ACC112 (cell line): ENCODE data around the gene CCNL2.
"Not testable (repeated sequence)": the region's sequence is repeated elsewhere in the genome, so short reads cannot be mapped to it uniquely, and the experiment has no call there.

Source experiments
- H2AFZ ChIP-seq: fragments of 200-600 bp; sonication (generic); one replicate; pipeline ENCODE4 v1.6.0; 2017; ENCODE audit warnings: antibody characterized with exemption, low read length; ENCODE audit not compliant: unreplicated experiment
- H3K27ac ChIP-seq: fragments of 200-600 bp; sonication (generic); 2 replicates; pipeline ENCODE4 v1.5.1; 2014; ENCODE audit warnings: low read depth, mild to moderate bottlenecking, antibody characterized with exemption, low read length, moderate library complexity
- H3K27me3 ChIP-seq: fragments of 200-600 bp; sonication (generic); 2 replicates; pipeline ENCODE4 v1.6.1; 2014; ENCODE audit warnings: mild to moderate bottlenecking, antibody characterized with exemption, low read length, moderate library complexity, mixed read lengths; ENCODE audit not compliant: insufficient read depth
- H3K36me3 ChIP-seq: fragments of 200-600 bp; sonication (generic); 2 replicates; pipeline ENCODE4 v1.6.1; 2016; ENCODE audit warnings: mild to moderate bottlenecking, antibody characterized with exemption, low read length, moderate library complexity, mixed read lengths; ENCODE audit not compliant: insufficient read depth
- H3K4me1 ChIP-seq: fragments of 200-600 bp; sonication (generic); one replicate; pipeline ENCODE4 v1.6.1; 2016; ENCODE audit warnings: low read length, mixed read lengths; ENCODE audit not compliant: insufficient read depth, unreplicated experiment, control insufficient read depth
- H3K4me3 ChIP-seq: fragments of 200-600 bp; sonication (generic); 2 replicates; pipeline ENCODE4 v1.5.1; 2014; ENCODE audit warnings: mild to moderate bottlenecking, low read depth, low read length
- H3K79me2 ChIP-seq: fragments of 200-600 bp; sonication (generic); one replicate; pipeline ENCODE4 v1.6.0; 2016; ENCODE audit warnings: low read length; ENCODE audit not compliant: control insufficient read depth, unreplicated experiment, insufficient read depth

Gene CCNL2

GRCh38 chr1:1395166-1395565 lies 4.0 kb downstream of the CCNL2 start:
- H3K36me3 ChIP-seq, result peaks cover 42% of the 10 kb centered on the region
- peaks cover 11% of the 10 kb centered on the region for H3K4me1 ChIP-seq
- H3K27ac ChIP-seq, result no peak overlapping the region
- no peak overlapping the region for H2AFZ ChIP-seq
- H3K27me3 ChIP-seq, result no peaks in the 10 kb centered on the region
- H3K4me3 ChIP-seq, result no peak overlapping the region
- peaks cover 67% of the 10 kb centered on the region for H3K79me2 ChIP-seq

GRCh38 chr1:1394116-1394515 lies 5.0 kb downstream of the CCNL2 start:
- H3K4me3 ChIP-seq, result no peak overlapping the region

GRCh38 chr1:1393428-1393827 lies 5.7 kb downstream of the CCNL2 start:
- peaks cover 10% of the 10 kb centered on the region for H3K4me1 ChIP-seq
- H3K79me2 ChIP-seq, result peaks cover 52% of the 10 kb centered on the region
- no peaks in the 10 kb centered on the region for H3K27me3 ChIP-seq
- H3K27ac ChIP-seq, result no peak overlapping the region
- no peak overlapping the region for H2AFZ ChIP-seq
- H3K4me3 ChIP-seq, result no peak overlapping the region
- peaks cover 52% of the 10 kb centered on the region for H3K36me3 ChIP-seq

More at GRCh38 chr1:1394116-1394515, 5.0 kb downstream of the CCNL2 start:
- no peak overlapping the region for H3K27ac ChIP-seq
- H3K36me3 ChIP-seq, result peaks cover 52% of the 10 kb centered on the region
- peaks cover 10% of the 10 kb centered on the region for H3K4me1 ChIP-seq
- H2AFZ ChIP-seq, result no peak overlapping the region
- peaks cover 59% of the 10 kb centered on the region for H3K79me2 ChIP-seq
- H3K27me3 ChIP-seq, result no peaks in the 10 kb centered on the region

- Histone ChIP-seq H3K27me3 (no peaks in the 10 kb centered on the region), H2AFZ (no peak overlapping the region), H3K27ac (no peak overlapping the region), H3K4me3 (no peak overlapping the region), H3K36me3 (peaks cover 52% of the 10 kb centered on the region), H3K4me1 (peaks cover 8% of the 10 kb centered on the region), H3K79me2 (peaks cover 48% of the 10 kb centered on the region)
These were observed 6.1 kb downstream of the CCNL2 start for GRCh38 chr1:1393014-1393413.

GRCh38 chr1:1391225-1391624 lies 7.9 kb downstream of the CCNL2 start:
- peaks cover 58% of the 10 kb centered on the region for H3K36me3 ChIP-seq
- H3K4me3 ChIP-seq, result no peak overlapping the region
- no peaks in the 10 kb centered on the region for H3K4me1 ChIP-seq
- peaks cover 35% of the 10 kb centered on the region for H3K79me2 ChIP-seq
- no peak overlapping the region for H2AFZ ChIP-seq
- no peaks in the 10 kb centered on the region for H3K27me3 ChIP-seq
- no peak overlapping the region for H3K27ac ChIP-seq

GRCh38 chr1:1390675-1391074 lies 8.5 kb downstream of the CCNL2 start:
- H3K4me1 ChIP-seq, result no peaks in the 10 kb centered on the region
- no peak overlapping the region for H3K27ac ChIP-seq
- peaks cover 34% of the 10 kb centered on the region for H3K79me2 ChIP-seq
- no peak overlapping the region for H3K4me3 ChIP-seq
- H2AFZ ChIP-seq, result no peak overlapping the region
- H3K27me3 ChIP-seq, result no peaks in the 10 kb centered on the region
- peaks cover 63% of the 10 kb centered on the region for H3K36me3 ChIP-seq

- no peaks in the 10 kb centered on the region for H3K4me1 ChIP-seq
- no peak overlapping the region for H2AFZ ChIP-seq
- no peaks in the 10 kb centered on the region for H3K27me3 ChIP-seq
- H3K4me3 ChIP-seq, result no peak overlapping the region
- H3K79me2 ChIP-seq, result peaks cover 14% of the 10 kb centered on the region
- H3K27ac ChIP-seq, result no peak overlapping the region
- peaks cover 52% of the 10 kb centered on the region for H3K36me3 ChIP-seq
These were observed 11.1 kb downstream of the CCNL2 start for GRCh38 chr1:1388078-1388472.

- no peak overlapping the region for H2AFZ ChIP-seq
- H3K27ac ChIP-seq, result no peak overlapping the region
These were observed 11.7 kb downstream of the CCNL2 start for GRCh38 chr1:1387098-1388077.

GRCh38 chr1:1385931-1386330 lies 13.2 kb downstream of the CCNL2 start:
- Histone ChIP-seq H2AFZ (no peak overlapping the region), H3K79me2 (no peaks in the 10 kb centered on the region), H3K4me1 (no peaks in the 10 kb centered on the region), H3K4me3 (no peak overlapping the region), H3K27ac (no peak overlapping the region), H3K27me3 (no peaks in the 10 kb centered on the region), H3K36me3 (peaks cover 38% of the 10 kb centered on the region)

More at GRCh38 chr1:1387098-1388077, 11.7 kb downstream of the CCNL2 start:
- Histone ChIP-seq H3K4me3 (no peak overlapping the region), H3K79me2 (peaks cover 8% of the 10 kb centered on the region), H3K27me3 (no peaks in the 10 kb centered on the region), H3K4me1 (no peaks in the 10 kb centered on the region), H3K36me3 (peaks cover 47% of the 10 kb centered on the region)

- not testable (repeated sequence) for H3K79me2 ChIP-seq, H3K4me3 ChIP-seq, H2AFZ ChIP-seq, H3K4me1 ChIP-seq, H3K27ac ChIP-seq, H3K27me3 ChIP-seq
- peaks cover 33% of the 10 kb centered on the region for H3K36me3 ChIP-seq
These were observed 13.8 kb downstream of the CCNL2 start for GRCh38 chr1:1385339-1385738.

GRCh38 chr1:1381294-1381693 lies 17.8 kb downstream of the CCNL2 start:
- no peak overlapping the region for H3K4me3 ChIP-seq
- H3K27me3 ChIP-seq, result no peaks in the 10 kb centered on the region
- no peaks in the 10 kb centered on the region for H3K79me2 ChIP-seq
- no peak overlapping the region for H2AFZ ChIP-seq
- no peak overlapping the region for H3K27ac ChIP-seq
- no peaks in the 10 kb centered on the region for H3K4me1 ChIP-seq
- peaks cover 6% of the 10 kb centered on the region; the same call in 1 of the 2 replicates for H3K36me3 ChIP-seq
